ENCODE data around the gene ARHGAP5. TPM values are rescaled to one million over a fixed set of nuclear protein-coding genes. Genes with fewer than 3 reads are reported as not detected.
A peak's percentile ranks its signal among the peaks of the same experiment; 100 is the strongest.

The ARHGAP5 gene
- total and polyA plus RNA-seq, 4 experiments from 2014 or later: 28.0 to 109 (median 71.8) TPM

GRCh38 chr14:32193532-32193931 lies 116.4 kb downstream of the ARHGAP5 start:
- Mint-ChIP-seq H3K9me3 (peaks cover 0 to 3% (median 0%) of the 10 kb centered on the region in 8 donors), H3K27ac (no peak overlapping the region), H3K4me1 (peaks cover 0 to 1% (median 0%) of the 10 kb centered on the region in 4 donors), H3K27me3 (peaks cover 0 to 4% of the 10 kb centered on the region in 2 donors), H3K4me3 (no peak overlapping the region), H3K36me3 (no peaks in the 10 kb centered on the region)
- H3K9me3 ChIP-seq (ENCODE audit: control insufficient read depth in 1 of 2, low read length in 2 of 2): no peaks in the 10 kb centered on the region
- no peaks in the 10 kb centered on the region for H3K36me3 ChIP-seq (ENCODE audit: insufficient read depth, low read length)
- intact Hi-C loops (cut with micrococcal nuclease): no loop called here
- DNase-seq: no peak
- no peaks in the 10 kb centered on the region for H3K27me3 ChIP-seq (ENCODE audit: insufficient read depth, low read length)
- ChIA-PET CTCF (ENCODE audit: partially characterized antibody) (no interaction called here), POLR2A (ENCODE audit: partially characterized antibody) (no interaction called here)
- no peak overlapping the region for H3K4me3 ChIP-seq (ENCODE audit: low read length in 2 of 2)
- H3K4me1 ChIP-seq (ENCODE audit: insufficient read depth, low read length): no peaks in the 10 kb centered on the region
- no peak overlapping the region for H3K27ac ChIP-seq (ENCODE audit: low read depth, low read length)

GRCh38 chr14:32195636-32196035 lies 118.5 kb downstream of the ARHGAP5 start:
- H3K4me3 ChIP-seq (ENCODE audit: low read length in 2 of 2): no peak overlapping the region
- Mint-ChIP-seq H3K36me3 (no peaks in the 10 kb centered on the region), H3K4me1 (peaks cover 0 to 4% (median under 1%) of the 10 kb centered on the region in 4 donors), H3K9me3 (no peaks in the 10 kb centered on the region), H3K27me3 (peaks cover 0 to 4% of the 10 kb centered on the region in 2 donors), H3K4me3 (no peak overlapping the region), H3K27ac (no peak overlapping the region)
- intact Hi-C loops (cut with micrococcal nuclease): no loop called here
- H3K36me3 ChIP-seq (ENCODE audit: insufficient read depth, low read length): no peaks in the 10 kb centered on the region
- CTCF ChIA-PET (ENCODE audit: partially characterized antibody): interaction anchor here (0.6 kb wide), 1 partner anchor 42 kb away, joined by 3 read pairs; no protein-coding TSS in a partner anchor
- no peaks in the 10 kb centered on the region for H3K27me3 ChIP-seq (ENCODE audit: insufficient read depth, low read length)
- POLR2A ChIA-PET (ENCODE audit: partially characterized antibody): no interaction called here
- no peaks in the 10 kb centered on the region for H3K9me3 ChIP-seq (ENCODE audit: control insufficient read depth in 1 of 2, low read length in 2 of 2)
- peaks cover 2% of the 10 kb centered on the region for H3K4me1 ChIP-seq (ENCODE audit: insufficient read depth, low read length)
- no peak overlapping the region for H3K27ac ChIP-seq (ENCODE audit: low read depth, low read length)
- DNase-seq: no peak

GRCh38 chr14:32197919-32198318 lies 120.8 kb downstream of the ARHGAP5 start:
- peaks cover 0 to 16% of the 10 kb centered on the region in 2 donors for H3K36me3 Mint-ChIP-seq
- CTCF ChIA-PET (ENCODE audit: partially characterized antibody): no interaction called here
- POLR2A ChIA-PET (ENCODE audit: partially characterized antibody): no interaction called here
- Histone ChIP-seq H3K9me3 (ENCODE audit: control insufficient read depth in 1 of 2, low read length in 2 of 2) (no peaks in the 10 kb centered on the region), H3K4me3 (ENCODE audit: low read length in 2 of 2) (no peak overlapping the region), H3K4me1 (ENCODE audit: insufficient read depth, low read length) (peaks cover 14% of the 10 kb centered on the region), H3K27me3 (ENCODE audit: insufficient read depth, low read length) (no peaks in the 10 kb centered on the region), H3K27ac (ENCODE audit: low read depth, low read length) (no peak overlapping the region), H3K36me3 (ENCODE audit: insufficient read depth, low read length) (no peaks in the 10 kb centered on the region)
- intact Hi-C loops (cut with micrococcal nuclease): no loop called here
- no peak overlapping the region for H3K4me3 Mint-ChIP-seq
- no peak for DNase-seq
- peaks cover 11 to 21% (median 16%) of the 10 kb centered on the region in 4 donors for H3K4me1 Mint-ChIP-seq
- H3K9me3 Mint-ChIP-seq: peaks cover 0 to under 1% (median 0%) of the 10 kb centered on the region in 8 donors
- peaks cover 0 to 4% of the 10 kb centered on the region in 2 donors for H3K27me3 Mint-ChIP-seq
- H3K27ac Mint-ChIP-seq: no peak overlapping the region

GRCh38 chr14:32200368-32201192 lies 123.5 kb downstream of the ARHGAP5 start:
- Mint-ChIP-seq H3K4me1 (peaks cover 19 to 36% (median 28%) of the 10 kb centered on the region in 4 donors), H3K4me3 (peak overlapping the region; percentile 90 to 95 (median 93)), H3K27me3 (peaks cover 0 to 4% of the 10 kb centered on the region in 2 donors), H3K36me3 (peaks cover 0 to 25% of the 10 kb centered on the region in 2 donors), H3K9me3 (peaks cover 0 to 5% (median 0%) of the 10 kb centered on the region in 8 donors), H3K27ac (peak overlapping the region; percentile 96 to 100 (median 99))
- no peaks in the 10 kb centered on the region for H3K9me3 ChIP-seq (ENCODE audit: control insufficient read depth in 1 of 2, low read length in 2 of 2)
- no peak for DNase-seq
- POLR2A ChIA-PET (ENCODE audit: partially characterized antibody): interaction anchor here (1.9 to 3.0 kb wide), 2 partner anchors 123 to 124 kb away, joined by 6 to 56 read pairs; partner anchors contain the start of gene ARHGAP5
- intact Hi-C loops (cut with micrococcal nuclease): no loop called here
- CTCF ChIA-PET (ENCODE audit: partially characterized antibody): interaction anchor here (0.6 to 2.4 kb wide), 4 partner anchors 51 to 129 kb away, joined by 3 to 6 read pairs (median 4); partner anchors contain the start of gene ARHGAP5
- peak overlapping the region; percentile 94 for H3K27ac ChIP-seq (ENCODE audit: low read depth, low read length)
- peaks cover 23% of the 10 kb centered on the region for H3K4me1 ChIP-seq (ENCODE audit: insufficient read depth, low read length)
- H3K36me3 ChIP-seq (ENCODE audit: insufficient read depth, low read length): no peaks in the 10 kb centered on the region
- no peaks in the 10 kb centered on the region for H3K27me3 ChIP-seq (ENCODE audit: insufficient read depth, low read length)
- peak overlapping the region; percentile 50 to 68 for H3K4me3 ChIP-seq (ENCODE audit: low read length in 2 of 2)

GRCh38 chr14:32201193-32201815 lies 124.2 kb downstream of the ARHGAP5 start:
- Histone ChIP-seq H3K9me3 (ENCODE audit: control insufficient read depth in 1 of 2, low read length in 2 of 2) (no peaks in the 10 kb centered on the region), H3K36me3 (ENCODE audit: insufficient read depth, low read length) (no peaks in the 10 kb centered on the region), H3K4me1 (ENCODE audit: insufficient read depth, low read length) (peaks cover 23% of the 10 kb centered on the region), H3K27ac (ENCODE audit: low read depth, low read length) (peak overlapping the region; percentile 94), H3K27me3 (ENCODE audit: insufficient read depth, low read length) (no peaks in the 10 kb centered on the region), H3K4me3 (ENCODE audit: low read length in 2 of 2) (peak overlapping the region; percentile 50 to 68)
- H3K36me3 Mint-ChIP-seq: peaks cover 0 to 25% of the 10 kb centered on the region in 2 donors
- peaks cover 19 to 36% (median 28%) of the 10 kb centered on the region in 4 donors for H3K4me1 Mint-ChIP-seq
- ChIA-PET CTCF (ENCODE audit: partially characterized antibody) (no interaction called here), POLR2A (ENCODE audit: partially characterized antibody) (interaction anchor here (2.4 to 3.0 kb wide), 2 partner anchors 124 to 256 kb away, joined by 8 to 56 read pairs; partner anchors contain the start of gene ARHGAP5)
- intact Hi-C loops (cut with micrococcal nuclease): no loop called here
- H3K9me3 Mint-ChIP-seq: peaks cover 0 to 5% (median 0%) of the 10 kb centered on the region in 8 donors
- peak overlapping the region; percentile 96 to 100 (median 99) for H3K27ac Mint-ChIP-seq
- DNase-seq: peak; percentile 61 to 77 (median 63)
- H3K27me3 Mint-ChIP-seq: peaks cover 0 to 4% of the 10 kb centered on the region in 2 donors
- peak overlapping the region; percentile 90 to 95 (median 93) for H3K4me3 Mint-ChIP-seq

GRCh38 chr14:32201816-32202490 lies 124.8 kb downstream of the ARHGAP5 start, which contains the start of gene RNU6-7:
Gene RNU6-7, plus strand, starts transcription at chr14:32202045.
- Histone ChIP-seq H3K36me3 (ENCODE audit: insufficient read depth, low read length) (no peaks in the 10 kb centered on the region), H3K4me1 (ENCODE audit: insufficient read depth, low read length) (peaks cover 23% of the 10 kb centered on the region), H3K4me3 (ENCODE audit: low read length in 2 of 2) (peak within 1 kb of the TSS; percentile 50 to 68), H3K27me3 (ENCODE audit: insufficient read depth, low read length) (no peaks in the 10 kb centered on the region), H3K27ac (ENCODE audit: low read depth, low read length) (peak within 1 kb of the TSS; percentile 94), H3K9me3 (ENCODE audit: control insufficient read depth in 1 of 2, low read length in 2 of 2) (no peaks in the 10 kb centered on the region)
- Mint-ChIP-seq H3K27me3 (peaks cover 0 to 4% of the 10 kb centered on the region in 2 donors), H3K4me1 (peaks cover 22 to 41% (median 28%) of the 10 kb centered on the region in 4 donors), H3K27ac (peak within 1 kb of the TSS; percentile 96 to 100 (median 99)), H3K36me3 (peaks cover 0 to 25% of the 10 kb centered on the region in 2 donors), H3K4me3 (peak within 1 kb of the TSS; percentile 90 to 95 (median 93)), H3K9me3 (peaks cover 0 to 5% (median 0%) of the 10 kb centered on the region in 8 donors)
- ChIA-PET CTCF (ENCODE audit: partially characterized antibody) (interaction anchor here (1.7 kb wide), 1 partner anchor 125 kb away, joined by 9 read pairs; the partner anchor contains the start of gene ARHGAP5), POLR2A (ENCODE audit: partially characterized antibody) (interaction anchor here (1.4 to 3.0 kb wide), 4 partner anchors 125 to 1580 kb away, joined by 5 to 56 read pairs (median 7); partner anchors contain the start of genes ARHGAP5 and SCFD1)
- DNase-seq: peak in 4 of 5 donors; percentile 58 to 67 (median 64)
- intact Hi-C loops (cut with micrococcal nuclease): loop anchor here (2.0 kb wide), 2 partner anchors 267 to 993 kb away; no protein-coding TSS in a partner anchor
